ENCODE results near the gene FGF13.

FGF13 gene

GRCh38 chrX:138664016-138664415 lies 47.5 kb downstream of the FGF13 start:
- DNase-seq (ENCODE audit: low read depth in 2 of 2) = no peak

GRCh38 chrX:138651494-138651893 lies 60.0 kb downstream of the FGF13 start:
- DNase-seq (ENCODE audit: low read depth in 2 of 2) = no peak

- no peak for DNase-seq (ENCODE audit: low read depth in 2 of 2)
Measured at GRCh38 chrX:138648568-138648967, 62.9 kb downstream of the FGF13 start.

- DNase-seq (ENCODE audit: low read depth in 2 of 2) = no peak
Measured at GRCh38 chrX:138638996-138639395, 72.5 kb downstream of the FGF13 start.

Measured in activated CD8-positive, alpha-beta memory T cell treated with anti-CD3 and anti-CD28 coated beads for 4 hours (primary cell).